Mucosa of descending colon (tissue), 3 donors: ENCODE results near the gene TMEM9B. TPM values are rescaled to one million over a fixed set of nuclear protein-coding genes. Genes with fewer than 3 reads are reported as not detected.

Experiments
- ATAC-seq: fragments of 200-7000 bp; cut with Tn5 transposase; one replicate; pipeline ENCODE4 v1.9.1; 2020; ENCODE audit warnings: mild to moderate bottlenecking, moderate library complexity
- DNase-seq, 3 donors: peaks; one replicate each; pipeline ENCODE4 v3.0.0-alpha.2; 2020
- H3K36me3 ChIP-seq: fragments of 200-600 bp; one replicate; pipeline ENCODE4 v1.8.0; 2021; ENCODE audit warnings: low read depth, mild to moderate bottlenecking
- H3K4me1 ChIP-seq: fragments of 200-600 bp; one replicate; pipeline ENCODE4 v1.8.0; 2021; ENCODE audit warnings: low read depth, mild to moderate bottlenecking
- H3K4me3 ChIP-seq: fragments of 200-600 bp; one replicate; pipeline ENCODE4 v1.8.0; 2021; ENCODE audit warnings: mild to moderate bottlenecking
- H3K9me3 ChIP-seq: fragments of 200-600 bp; one replicate; pipeline ENCODE4 v1.8.0; 2021; ENCODE audit warnings: mild to moderate bottlenecking
- intact Hi-C, 2 donors: fragments of 100-400 bp; cut with DNase I in 1 of 2; cut with micrococcal nuclease in 1 of 2; formaldehyde crosslinking; loops; one replicate each; pipeline versions ENCODE4 v1.11.0 to v1.11.1; 2022; cut with DNase I, micrococcal nuclease
- total RNA-seq, 3 donors: library from RNA; stranded (reverse); fragmentation: NEBNext Ultra II Directional in 2 of 3; extraction: Animal tissue kit (Norgen Biotek cat#: 25700) in 2 of 3; gene quantifications; one replicate each; pipeline versions ENCODE4 v1.2.1 to v1.2.4, GENCODE V29; 2021 to 2023
- TF ChIP-seq, protein P1 (sequence below): fragments of 200-600 bp; IDR thresholded peaks from one replicate; pipeline ENCODE4 v1.8.0; 2022; ENCODE audit warnings: antibody characterized with exemption, mild to moderate bottlenecking
- donor health status: DM: no; HTN: no; CAD: no; lungs with moderate emphysema.
- donor health status: DM: no; HTN: no; CAD: no.
- donor health status: DM: no; HTN: yes; CAD: no.

The TMEM9B gene
- total RNA-seq, 3 donors from 2014 or later = 51.4 to 109 (median 78.4) TPM

- no peak overlapping the region for H3K4me3 ChIP-seq
- ATAC-seq (no peak), DNase-seq (no peak)
- TF ChIP-seq, protein P1, sequence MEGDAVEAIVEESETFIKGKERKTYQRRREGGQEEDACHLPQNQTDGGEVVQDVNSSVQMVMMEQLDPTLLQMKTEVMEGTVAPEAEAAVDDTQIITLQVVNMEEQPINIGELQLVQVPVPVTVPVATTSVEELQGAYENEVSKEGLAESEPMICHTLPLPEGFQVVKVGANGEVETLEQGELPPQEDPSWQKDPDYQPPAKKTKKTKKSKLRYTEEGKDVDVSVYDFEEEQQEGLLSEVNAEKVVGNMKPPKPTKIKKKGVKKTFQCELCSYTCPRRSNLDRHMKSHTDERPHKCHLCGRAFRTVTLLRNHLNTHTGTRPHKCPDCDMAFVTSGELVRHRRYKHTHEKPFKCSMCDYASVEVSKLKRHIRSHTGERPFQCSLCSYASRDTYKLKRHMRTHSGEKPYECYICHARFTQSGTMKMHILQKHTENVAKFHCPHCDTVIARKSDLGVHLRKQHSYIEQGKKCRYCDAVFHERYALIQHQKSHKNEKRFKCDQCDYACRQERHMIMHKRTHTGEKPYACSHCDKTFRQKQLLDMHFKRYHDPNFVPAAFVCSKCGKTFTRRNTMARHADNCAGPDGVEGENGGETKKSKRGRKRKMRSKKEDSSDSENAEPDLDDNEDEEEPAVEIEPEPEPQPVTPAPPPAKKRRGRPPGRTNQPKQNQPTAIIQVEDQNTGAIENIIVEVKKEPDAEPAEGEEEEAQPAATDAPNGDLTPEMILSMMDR = no peak
- H3K4me1 ChIP-seq = no peaks in the 10 kb centered on the region
- no peaks in the 10 kb centered on the region for H3K9me3 ChIP-seq
- no peaks in the 10 kb centered on the region for H3K36me3 ChIP-seq
- intact Hi-C loops = no loop called here
Measured at GRCh38 chr11:8926236-8926635, 38.0 kb downstream of the TMEM9B start.

DNA sequence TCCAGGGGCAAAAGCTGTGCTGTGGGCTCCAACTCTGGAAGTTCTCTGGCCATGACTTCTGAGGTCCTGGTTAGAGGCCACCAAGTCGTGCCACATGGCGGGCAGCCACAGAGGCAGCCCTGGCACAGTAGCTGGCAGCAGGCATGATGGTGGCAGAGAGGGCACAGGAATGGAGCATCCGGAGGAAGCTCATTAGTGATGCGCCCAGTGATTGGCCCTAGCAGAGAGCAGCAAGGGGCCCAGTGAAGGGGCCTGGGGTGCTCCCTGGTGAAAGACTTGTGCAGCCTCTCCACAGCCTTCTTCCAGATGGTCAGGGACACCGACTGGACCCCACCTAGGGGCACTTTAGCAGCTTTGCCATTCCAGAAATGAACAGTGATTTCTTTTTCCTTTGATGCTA, 38.5 kb downstream of the TMEM9B start:
- no peak for DNase-seq
- H3K4me3 ChIP-seq = no peak overlapping the region
- intact Hi-C loops = no loop called here
- H3K4me1 ChIP-seq = no peaks in the 10 kb centered on the region
- no peaks in the 10 kb centered on the region for H3K36me3 ChIP-seq
- H3K9me3 ChIP-seq = no peaks in the 10 kb centered on the region
- ATAC-seq = no peak
- TF ChIP-seq, protein P1 = no peak

- H3K36me3 ChIP-seq = no peaks in the 10 kb centered on the region
- TF ChIP-seq, protein P1 = no peak
- ATAC-seq = no peak
- no peak for DNase-seq
- intact Hi-C loops = no loop called here
- no peak overlapping the region for H3K4me3 ChIP-seq
- H3K9me3 ChIP-seq = no peaks in the 10 kb centered on the region
- no peaks in the 10 kb centered on the region for H3K4me1 ChIP-seq
Measured at GRCh38 chr11:8922691-8923090, 41.6 kb downstream of the TMEM9B start.

GRCh38 chr11:8917157-8917825, 47.0 kb downstream of the TMEM9B start:
- H3K4me1 ChIP-seq = no peaks in the 10 kb centered on the region
- TF ChIP-seq, protein P1 = no peak
- no peak for DNase-seq
- H3K9me3 ChIP-seq = no peaks in the 10 kb centered on the region
- intact Hi-C loops = no loop called here
- no peak for ATAC-seq
- no peak overlapping the region for H3K4me3 ChIP-seq
- no peaks in the 10 kb centered on the region for H3K36me3 ChIP-seq

GRCh38 chr11:8914661-8915018, 49.6 kb downstream of the TMEM9B start:
- intact Hi-C loops = no loop called here
- Histone ChIP-seq H3K36me3 (no peaks in the 10 kb centered on the region), H3K9me3 (no peaks in the 10 kb centered on the region), H3K4me3 (no peak overlapping the region), H3K4me1 (no peaks in the 10 kb centered on the region)
- DNase-seq (no peak), ATAC-seq (no peak)
- TF ChIP-seq, protein P1 = no peak
